Measurements from ENCODE around the gene CFC1B.
"Not testable (repeated sequence)": the region's sequence is repeated elsewhere in the genome, so short reads cannot be mapped to it uniquely, and the experiment has no call there.

Gene CFC1B

GRCh38 chr2:130571929-130572328, 50.9 kb downstream of the CFC1B start:
- not testable (repeated sequence) for DNase-seq

DNA sequence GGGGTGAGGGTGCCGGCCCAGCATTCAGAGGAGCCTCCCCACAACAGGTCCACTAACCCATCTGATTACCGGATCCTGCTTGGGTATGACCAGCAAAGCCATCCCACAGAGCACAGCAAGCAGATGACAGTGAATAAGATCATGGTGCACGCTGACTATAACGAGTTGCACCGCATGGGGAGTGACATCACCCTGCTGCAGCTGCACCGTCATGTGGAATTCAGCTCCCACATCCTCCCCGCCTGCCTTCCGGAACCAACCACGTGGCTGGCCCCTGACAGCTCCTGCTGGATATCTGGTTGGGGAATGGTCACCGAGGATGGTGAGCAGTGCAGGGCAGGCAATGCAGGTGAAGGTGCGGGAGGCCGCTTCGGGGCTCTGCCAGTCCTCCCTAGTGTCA, 53.2 kb downstream of the CFC1B start:
- not testable (repeated sequence) for DNase-seq

- DNase-seq, result not testable (repeated sequence)
Observed at GRCh38 chr2:130576209-130576784, 55.3 kb downstream of the CFC1B start.

DNA sequence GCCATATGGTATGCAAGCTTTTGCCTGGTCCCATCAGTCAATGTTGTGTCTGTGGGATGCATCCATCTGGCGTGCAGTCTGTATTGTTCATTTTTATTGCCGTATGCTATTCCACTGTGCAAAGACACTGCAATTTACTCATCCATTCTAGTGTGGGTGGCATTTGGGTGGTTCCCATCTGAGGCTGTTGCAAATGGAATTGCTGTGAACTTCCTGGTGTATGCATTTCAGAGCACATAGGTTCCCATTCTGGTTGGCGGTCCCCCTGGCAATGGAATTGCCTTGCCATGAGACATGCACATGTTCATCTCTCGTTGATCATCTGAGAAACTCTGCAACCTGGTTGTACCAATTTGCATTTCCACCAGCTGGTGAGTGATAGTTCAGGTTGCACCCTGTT, 56.5 kb downstream of the CFC1B start:
- DNase-seq, result not testable (repeated sequence)
